Measurements from ENCODE around the gene MAN2A2.

GRCh38 chr15:90883526-90883975 is 19.6 kb upstream of the MAN2A2 start:
- TF ChIP-seq CTCF (IDR thresholded peaks at IDR 0.05) (no peak), POLR2A (IDR thresholded peaks at IDR 0.05) (no peak)

Measured in right lobe of liver (tissue), 4 donors.